Pulmonary artery endothelial cell (primary cell): Measurements from ENCODE around the gene S100B. TPM values are rescaled to one million over a fixed set of nuclear protein-coding genes. Genes with fewer than 3 reads are reported as not detected.
"Not testable (repeated sequence)": the region's sequence is repeated elsewhere in the genome, so short reads cannot be mapped to it uniquely, and the experiment has no call there.

Experiments used
- DNase-seq: peaks from one replicate; pipeline ENCODE4 v3.0.0-alpha.2; 2011; ENCODE audit warnings: low read depth, low spot score
- total RNA-seq: library from RNA; depleted of rRNA; stranded (reverse); fragments of >200 nt; gene quantifications from 2 replicates; pipeline ENCODE4 v1.2.3, GENCODE V29; 2014

The S100B gene
- total RNA-seq, 1 donor from 2014 or later = not detected

- no peak for DNase-seq
Measured at GRCh38 chr21:46603228-46603627, 1.7 kb downstream of the S100B start.

GRCh38 chr21:46600978-46601377, 3.9 kb downstream of the S100B start:
- DNase-seq = no peak

GRCh38 chr21:46600305-46600704, 4.6 kb downstream of the S100B start:
- DNase-seq = no peak

- peak; percentile 94 for DNase-seq
Measured at GRCh38 chr21:46598581-46599572, 6.0 kb downstream of the S100B start.

- no peak for DNase-seq
Measured at GRCh38 chr21:46597896-46598343, 7.0 kb downstream of the S100B start.

- DNase-seq = no peak
Measured at GRCh38 chr21:46597031-46597430, 7.9 kb downstream of the S100B start.

- DNase-seq = no peak
Measured at GRCh38 chr21:46596201-46596600, 8.7 kb downstream of the S100B start.

- DNase-seq = no peak
Measured at GRCh38 chr21:46594276-46594675, 10.6 kb downstream of the S100B start.

GRCh38 chr21:46585191-46585953, 19.5 kb downstream of the S100B start:
- DNase-seq = no peak

- DNase-seq = no peak
Measured at GRCh38 chr21:46581780-46582307, 23.0 kb downstream of the S100B start.

GRCh38 chr21:46579394-46579793, 25.5 kb downstream of the S100B start:
- DNase-seq = not testable (repeated sequence)

GRCh38 chr21:46577786-46578185, 27.1 kb downstream of the S100B start:
- not testable (repeated sequence) for DNase-seq

GRCh38 chr21:46572850-46573249, 32.0 kb downstream of the S100B start:
- no peak for DNase-seq

GRCh38 chr21:46570631-46571030, 34.3 kb downstream of the S100B start:
- no peak for DNase-seq

- no peak for DNase-seq
Measured at GRCh38 chr21:46570119-46570518, 34.8 kb downstream of the S100B start.

GRCh38 chr21:46569081-46569480, 35.8 kb downstream of the S100B start:
- no peak for DNase-seq

GRCh38 chr21:46568562-46568961, 36.3 kb downstream of the S100B start:
- no peak for DNase-seq

- no peak for DNase-seq
Measured at GRCh38 chr21:46567348-46567747, 37.5 kb downstream of the S100B start.

GRCh38 chr21:46564391-46564790, 40.5 kb downstream of the S100B start:
- DNase-seq = no peak

GRCh38 chr21:46562964-46563607, 41.8 kb downstream of the S100B start:
- no peak for DNase-seq

GRCh38 chr21:46562472-46562871, 42.4 kb downstream of the S100B start:
- no peak for DNase-seq
